Prostate gland (tissue), 2 donors: ENCODE measurements around the gene ITPR1. TPM values are rescaled to one million over a fixed set of nuclear protein-coding genes. Genes with fewer than 3 reads are reported as not detected.
A peak's percentile ranks its signal among the peaks of the same experiment; 100 is the strongest.

Source experiments
- DNase-seq: peaks from one replicate; pipeline ENCODE4 v3.0.0-alpha.2; 2019; ENCODE audit warnings: low spot score
- H3K27ac ChIP-seq, 2 donors: fragments of 200-600 bp; sonication (generic); 2 replicates each; pipeline ENCODE4 v1.5.1; 2017 to 2019
- H3K27me3 ChIP-seq: fragments of 200-600 bp; sonication (generic); replicated peaks from 2 replicates; pipeline ENCODE4 v1.5.1; 2019; ENCODE audit not compliant: insufficient read depth
- H3K36me3 ChIP-seq, 2 donors: fragments of 200-600 bp; sonication (generic); 1 replicate in 1 of 2; 2 replicates in 1 of 2; pipeline versions ENCODE4 v1.5.1 to v1.8.1; 2017 to 2019
- H3K4me1 ChIP-seq: fragments of 200-600 bp; sonication (generic); replicated peaks from 2 replicates; pipeline ENCODE4 v1.5.1; 2019
- H3K4me3 ChIP-seq, 2 donors: fragments of 200-600 bp; sonication (generic); 2 replicates each; pipeline ENCODE4 v1.5.1; 2017 to 2019
- H3K9me3 ChIP-seq: fragments of 200-600 bp; sonication (generic); 2 replicates; pipeline ENCODE4 v1.5.1; 2017
- POLR2A ChIP-seq: fragments of 450-650 bp; IDR thresholded peaks from one replicate; pipeline ENCODE4 v1.6.1; 2016; ENCODE audit warnings: antibody characterized with exemption, mild to moderate bottlenecking
- POLR2AphosphoS5 ChIP-seq: sonication (generic); formaldehyde crosslinking; IDR thresholded peaks from one replicate; pipeline ENCODE4 v1.6.1; 2017; ENCODE audit warnings: antibody characterized with exemption
- WGBS: methylation state at CpG from one replicate; pipeline ENCODE4 v1.1.5; 2018; 5-methylcytosine and 5-hydroxymethylcytosine counted together
- intact Hi-C: fragments of 100-400 bp; cut with DNase I; formaldehyde crosslinking; loops from one replicate; pipeline ENCODE4 v1.14.2; 2022
- total RNA-seq, 2 donors: library from RNA; depleted of rRNA; stranded (reverse); fragments of >200 nt; gene quantifications; one replicate each; pipeline ENCODE4 v1.1.0, GENCODE V29; 2016
- TF ChIP-seq, protein P1 (sequence below), 4 experiments: fragments of 200-600 bp in 2 of 4; fragments of 450-650 bp in 2 of 4; sonication (generic) in 2 of 4; IDR thresholded peaks; 1 replicate in 3 of 4; 2 replicates in 1 of 4; pipeline ENCODE4 v1.5.1; 2016 to 2019; ENCODE audit warnings: antibody characterized with exemption in 4 of 4, mild to moderate bottlenecking in 2 of 4, moderate library complexity in 2 of 4

ITPR1 gene
- total RNA-seq, 2 donors from 2014 or later, result 80.0 to 126 TPM

DNA sequence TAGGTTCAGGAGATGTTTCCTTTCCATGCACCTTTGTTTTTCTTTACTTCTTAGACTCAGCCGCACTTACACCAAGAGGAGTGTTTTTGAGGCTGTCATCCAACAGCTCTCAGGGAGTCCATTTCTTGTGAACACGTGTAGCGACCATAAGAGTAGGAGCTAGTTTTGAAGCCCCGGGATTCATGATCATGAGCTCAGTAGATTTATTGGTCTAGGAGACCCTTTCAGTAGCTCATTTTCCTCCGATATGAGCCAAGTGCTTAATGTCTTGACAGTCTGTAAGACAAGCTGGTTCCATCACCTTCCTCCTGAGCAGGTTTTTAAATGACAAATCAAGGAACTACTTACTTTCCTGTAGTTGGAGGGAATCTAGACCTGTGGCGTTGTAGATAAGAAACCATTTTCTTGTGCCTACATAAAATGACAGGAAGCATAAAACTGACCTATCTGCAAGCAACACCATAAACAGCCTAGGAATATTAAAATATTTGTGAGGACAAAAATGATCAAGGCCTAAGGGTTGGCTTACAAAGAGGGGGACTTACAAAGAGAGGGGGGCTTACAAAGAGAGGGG is 313.5 kb downstream of the ITPR1 start:
- Histone ChIP-seq H3K9me3 (no peaks in the 10 kb centered on the region), H3K4me1 (no peaks in the 10 kb centered on the region), H3K27me3 (no peaks in the 10 kb centered on the region), H3K4me3 (no peak overlapping the region), H3K36me3 (no peaks in the 10 kb centered on the region), H3K27ac (no peak overlapping the region)
- intact Hi-C loops, result no loop called here
- TF ChIP-seq POLR2A, result no peak
- TF ChIP-seq, protein P1, sequence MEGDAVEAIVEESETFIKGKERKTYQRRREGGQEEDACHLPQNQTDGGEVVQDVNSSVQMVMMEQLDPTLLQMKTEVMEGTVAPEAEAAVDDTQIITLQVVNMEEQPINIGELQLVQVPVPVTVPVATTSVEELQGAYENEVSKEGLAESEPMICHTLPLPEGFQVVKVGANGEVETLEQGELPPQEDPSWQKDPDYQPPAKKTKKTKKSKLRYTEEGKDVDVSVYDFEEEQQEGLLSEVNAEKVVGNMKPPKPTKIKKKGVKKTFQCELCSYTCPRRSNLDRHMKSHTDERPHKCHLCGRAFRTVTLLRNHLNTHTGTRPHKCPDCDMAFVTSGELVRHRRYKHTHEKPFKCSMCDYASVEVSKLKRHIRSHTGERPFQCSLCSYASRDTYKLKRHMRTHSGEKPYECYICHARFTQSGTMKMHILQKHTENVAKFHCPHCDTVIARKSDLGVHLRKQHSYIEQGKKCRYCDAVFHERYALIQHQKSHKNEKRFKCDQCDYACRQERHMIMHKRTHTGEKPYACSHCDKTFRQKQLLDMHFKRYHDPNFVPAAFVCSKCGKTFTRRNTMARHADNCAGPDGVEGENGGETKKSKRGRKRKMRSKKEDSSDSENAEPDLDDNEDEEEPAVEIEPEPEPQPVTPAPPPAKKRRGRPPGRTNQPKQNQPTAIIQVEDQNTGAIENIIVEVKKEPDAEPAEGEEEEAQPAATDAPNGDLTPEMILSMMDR (IDR thresholded peaks at IDR 0.05), result no peak
- TF ChIP-seq POLR2AphosphoS5, result no peak
- DNase-seq, result no peak
- 96% methylated on average over 6 of the region's 6 CpGs for WGBS

DNA sequence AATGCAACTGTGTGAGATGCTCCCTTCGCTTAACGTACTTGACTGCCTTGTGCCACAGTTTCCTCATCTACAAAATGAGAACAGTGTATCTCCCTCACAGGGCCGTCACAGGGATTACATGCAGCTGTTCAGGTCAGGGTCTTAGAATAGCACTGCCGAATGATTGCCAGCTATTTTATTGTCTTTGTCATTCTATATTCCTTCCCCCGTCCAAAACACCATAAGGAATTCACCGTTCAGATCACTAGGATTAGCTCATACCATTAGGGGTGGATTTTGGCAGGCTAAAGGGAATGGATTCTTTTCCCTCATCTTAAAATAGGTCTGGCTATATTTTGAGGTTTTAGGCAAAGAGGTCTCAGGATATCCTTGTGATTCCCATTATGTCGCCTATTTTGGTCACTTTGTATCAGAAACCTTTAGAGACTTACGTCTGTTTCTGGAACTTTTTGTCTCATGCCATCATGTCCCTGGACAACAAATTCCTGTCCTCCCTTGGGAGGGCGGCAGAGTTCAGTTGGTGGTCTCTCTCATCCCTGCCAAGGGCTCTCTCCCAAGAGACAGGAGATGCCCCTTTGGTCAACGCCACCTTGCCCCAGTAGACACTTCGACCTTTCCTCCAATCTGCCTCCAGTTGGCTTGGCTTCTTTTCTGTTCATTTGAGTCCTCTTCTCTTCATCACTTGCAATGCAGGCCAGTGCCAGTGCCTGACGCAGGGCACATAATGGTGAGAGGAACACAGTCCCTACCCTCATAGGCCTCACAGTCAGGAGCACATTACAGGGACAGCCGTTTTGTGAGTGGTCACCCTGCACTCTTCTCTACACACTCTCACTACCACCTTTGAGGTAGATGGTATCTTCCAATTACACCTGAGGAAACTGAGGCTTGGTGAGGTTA is 314.5 kb downstream of the ITPR1 start:
- DNase-seq, result no peak
- Histone ChIP-seq H3K27ac (peak overlapping the region; percentile 46 to 58), H3K4me1 (no peaks in the 10 kb centered on the region), H3K9me3 (no peaks in the 10 kb centered on the region), H3K27me3 (no peaks in the 10 kb centered on the region), H3K4me3 (no peak overlapping the region), H3K36me3 (no peaks in the 10 kb centered on the region)
- 75% methylated on average over 13 of the region's 13 CpGs for WGBS
- no peak for TF ChIP-seq POLR2A
- peak; percentile 13 for TF ChIP-seq POLR2AphosphoS5
- TF ChIP-seq, protein P1 (IDR thresholded peaks at IDR 0.05), result no peak
- intact Hi-C loops, result loop anchor here (2.0 kb wide), 1 partner anchor 173 kb away; no protein-coding TSS in a partner anchor

DNA sequence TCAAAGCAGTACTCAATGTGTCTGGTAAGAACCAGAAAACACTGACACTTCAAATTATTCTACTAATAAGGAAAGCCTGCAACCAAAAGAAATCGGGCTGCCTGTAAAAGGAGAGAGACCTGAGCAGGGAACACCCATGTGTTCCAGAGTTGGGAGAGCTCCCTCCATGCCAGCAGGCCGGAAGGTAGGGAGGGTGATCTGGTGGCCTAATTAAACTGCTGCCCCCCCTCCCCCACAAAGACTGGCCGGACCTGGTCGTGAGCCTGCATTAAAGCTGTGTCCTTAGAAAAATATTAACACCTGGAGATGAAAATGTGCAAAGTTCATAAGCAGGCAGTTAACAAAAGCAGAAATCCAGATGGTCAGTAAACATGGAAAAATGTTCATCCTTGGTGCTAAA is 315.5 kb downstream of the ITPR1 start:
- TF ChIP-seq POLR2AphosphoS5 (no peak), POLR2A (no peak)
- intact Hi-C loops, result loop anchor here (2.0 kb wide), 1 partner anchor 172 kb away; no protein-coding TSS in a partner anchor
- H3K27me3 ChIP-seq, result no peaks in the 10 kb centered on the region
- no peak for DNase-seq
- no peaks in the 10 kb centered on the region for H3K9me3 ChIP-seq
- no peak overlapping the region for H3K27ac ChIP-seq
- no peak overlapping the region for H3K4me3 ChIP-seq
- 66% methylated on average over 4 of the region's 4 CpGs for WGBS
- H3K4me1 ChIP-seq, result no peaks in the 10 kb centered on the region
- no peaks in the 10 kb centered on the region for H3K36me3 ChIP-seq

DNA sequence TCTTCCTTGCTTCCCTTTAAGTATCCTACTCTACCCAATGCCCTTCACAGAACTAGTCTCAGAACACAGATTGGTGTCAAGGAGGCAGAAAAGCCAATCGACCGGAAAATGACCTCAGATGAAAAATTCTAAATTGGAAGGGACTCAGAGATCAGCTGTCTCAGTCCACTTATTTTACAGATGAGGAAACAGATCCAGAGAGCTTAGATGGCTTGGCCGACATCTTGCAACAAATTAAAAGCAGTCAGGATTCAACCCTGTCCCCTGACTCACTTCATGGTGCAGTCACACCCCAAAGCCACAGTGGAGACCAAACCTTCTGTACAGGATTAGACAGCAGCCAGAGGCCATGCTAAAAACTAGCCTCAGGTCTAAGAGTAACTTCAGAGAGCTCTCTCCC is 316.8 kb downstream of the ITPR1 start:
- Histone ChIP-seq H3K4me3 (no peak overlapping the region), H3K4me1 (no peaks in the 10 kb centered on the region), H3K9me3 (no peaks in the 10 kb centered on the region), H3K36me3 (no peaks in the 10 kb centered on the region), H3K27ac (no peak overlapping the region), H3K27me3 (no peaks in the 10 kb centered on the region)
- no peak for DNase-seq
- intact Hi-C loops, result loop anchor here (2.0 kb wide), 1 partner anchor 171 kb away; no protein-coding TSS in a partner anchor
- 84% methylated on average over 3 of the region's 3 CpGs for WGBS
- TF ChIP-seq, protein P1 (IDR thresholded peaks at IDR 0.05), result no peak
- TF ChIP-seq POLR2A, result no peak
- no peak for TF ChIP-seq POLR2AphosphoS5

DNA sequence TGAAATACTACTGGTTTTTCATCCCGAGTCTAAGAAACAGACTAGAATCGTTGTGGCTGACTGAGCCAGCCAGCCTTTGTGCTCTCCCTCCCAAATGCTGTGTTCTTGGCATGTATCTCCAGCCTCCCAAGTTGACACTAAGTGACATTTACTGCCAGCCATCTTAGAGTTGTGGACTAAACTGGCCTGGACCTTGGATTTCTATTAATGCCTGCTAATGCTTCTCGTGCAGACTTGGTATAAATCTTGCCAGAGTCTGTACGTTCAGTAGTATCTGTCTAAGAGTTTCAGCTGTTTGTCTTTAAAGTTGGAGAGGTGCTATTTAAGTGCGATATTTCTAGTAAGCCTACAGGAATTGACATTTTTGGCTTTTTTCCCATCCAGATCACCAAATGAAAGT is 319.4 kb downstream of the ITPR1 start:
- H3K27ac ChIP-seq, result no peak overlapping the region
- no peak overlapping the region for H3K4me3 ChIP-seq
- H3K36me3 ChIP-seq, result no peaks in the 10 kb centered on the region
- H3K9me3 ChIP-seq, result no peaks in the 10 kb centered on the region
- no peak for DNase-seq
- no peaks in the 10 kb centered on the region for H3K27me3 ChIP-seq
- H3K4me1 ChIP-seq, result no peaks in the 10 kb centered on the region
- TF ChIP-seq POLR2A, result no peak
- TF ChIP-seq POLR2AphosphoS5, result peak; percentile 36
- intact Hi-C loops, result no loop called here
- WGBS, result 19% methylated on average over 5 of the region's 5 CpGs
